Measurements from ENCODE around the gene RFTN1. TPM values are rescaled to one million over a fixed set of nuclear protein-coding genes. Genes with fewer than 3 reads are reported as not detected.

Gene RFTN1
- total RNA-seq, 1 donor from 2014 or later = 0.92 TPM

- H3K27ac ChIP-seq = no peak overlapping the region
- no peak overlapping the region for H3K27ac Mint-ChIP-seq
- H3K9me3 Mint-ChIP-seq = no peaks in the 10 kb centered on the region
- peak overlapping the region; percentile 35 for H2AFZ ChIP-seq (replicated peaks)
- H3K9me3 ChIP-seq (ENCODE audit: low read depth) = no peaks in the 10 kb centered on the region
- H3K4me3 ChIP-seq = no peak overlapping the region
- no peaks in the 10 kb centered on the region for H3K36me3 ChIP-seq
- TF ChIP-seq CTCF (IDR thresholded peaks at IDR 0.05) = no peak
- TF ChIP-seq EZH2phosphoT487 (IDR thresholded peaks at IDR 0.05) = no peak
- H3K4me1 Mint-ChIP-seq = peaks cover 23% of the 10 kb centered on the region
- peaks cover 7% of the 10 kb centered on the region for H3K27me3 Mint-ChIP-seq (ENCODE audit: insufficient read depth, low read depth)
- DNase-seq (ENCODE audit: low spot score) = no peak
- no peaks in the 10 kb centered on the region for H3K27me3 ChIP-seq
- H3K9ac ChIP-seq = no peak overlapping the region
- H3F3A ChIP-seq (ENCODE audit: low read depth) = peaks cover 33% of the 10 kb centered on the region
- peaks cover 13% of the 10 kb centered on the region for H3K4me1 ChIP-seq
- no peak overlapping the region for H3K4me2 ChIP-seq
- no peaks in the 10 kb centered on the region for H4K20me1 ChIP-seq (ENCODE audit: low read depth)
- H3K36me3 Mint-ChIP-seq = no peaks in the 10 kb centered on the region
- H3K4me3 Mint-ChIP-seq = no peak overlapping the region
- no peaks in the 10 kb centered on the region for H3K79me2 ChIP-seq (ENCODE audit: low read depth)
Measured at GRCh38 chr3:16538507-16538906, 25.0 kb upstream of the RFTN1 start.

- no peak overlapping the region for H3K27ac ChIP-seq
- Mint-ChIP-seq H3K4me3 (no peak overlapping the region), H3K36me3 (no peaks in the 10 kb centered on the region), H3K4me1 (peaks cover 28% of the 10 kb centered on the region), H3K27ac (peak overlapping the region; percentile 72), H3K27me3 (ENCODE audit: insufficient read depth, low read depth) (peaks cover 7% of the 10 kb centered on the region), H3K9me3 (no peaks in the 10 kb centered on the region)
- H3K36me3 ChIP-seq = no peaks in the 10 kb centered on the region
- no peak overlapping the region for H3K4me2 ChIP-seq
- H3K4me1 ChIP-seq = peaks cover 17% of the 10 kb centered on the region
- peak overlapping the region; percentile 71 for H2AFZ ChIP-seq (replicated peaks)
- H3K9ac ChIP-seq = no peak overlapping the region
- no peak overlapping the region for H3K4me3 ChIP-seq
- H3F3A ChIP-seq (ENCODE audit: low read depth) = peaks cover 35% of the 10 kb centered on the region
- H3K9me3 ChIP-seq (ENCODE audit: low read depth) = no peaks in the 10 kb centered on the region
- no peak for DNase-seq (ENCODE audit: low spot score)
- no peaks in the 10 kb centered on the region for H3K27me3 ChIP-seq
- no peaks in the 10 kb centered on the region for H3K79me2 ChIP-seq (ENCODE audit: low read depth)
- TF ChIP-seq EZH2phosphoT487 (IDR thresholded peaks at IDR 0.05) (no peak), CTCF (IDR thresholded peaks at IDR 0.05) (no peak), EZH2 (IDR thresholded peaks at IDR 0.05) (no peak)
- no peaks in the 10 kb centered on the region for H4K20me1 ChIP-seq (ENCODE audit: low read depth)
Measured at GRCh38 chr3:16536996-16537395, 23.5 kb upstream of the RFTN1 start.

GRCh38 chr3:16536344-16536663 lies 22.8 kb upstream of the RFTN1 start:
- Histone ChIP-seq H3K4me2 (no peak overlapping the region), H3K9me3 (ENCODE audit: low read depth) (no peaks in the 10 kb centered on the region), H3K4me1 (peaks cover 17% of the 10 kb centered on the region), H3K79me2 (ENCODE audit: low read depth) (no peaks in the 10 kb centered on the region), H3F3A (ENCODE audit: low read depth) (peaks cover 35% of the 10 kb centered on the region), H4K20me1 (ENCODE audit: low read depth) (no peaks in the 10 kb centered on the region), H3K9ac (no peak overlapping the region), H3K4me3 (no peak overlapping the region), H3K36me3 (no peaks in the 10 kb centered on the region), H3K27me3 (no peaks in the 10 kb centered on the region), H3K27ac (no peak overlapping the region), H2AFZ (replicated peaks) (peak overlapping the region; percentile 23)
- no peak for DNase-seq (ENCODE audit: low spot score)
- H3K27ac Mint-ChIP-seq = peak overlapping the region; percentile 64
- H3K27me3 Mint-ChIP-seq (ENCODE audit: insufficient read depth, low read depth) = peaks cover 7% of the 10 kb centered on the region
- TF ChIP-seq EZH2phosphoT487 (IDR thresholded peaks at IDR 0.05) (no peak), EZH2 (IDR thresholded peaks at IDR 0.05) (no peak), CTCF (IDR thresholded peaks at IDR 0.05) (no peak)
- peaks cover 28% of the 10 kb centered on the region for H3K4me1 Mint-ChIP-seq
- H3K36me3 Mint-ChIP-seq = no peaks in the 10 kb centered on the region
- H3K4me3 Mint-ChIP-seq = peak overlapping the region; percentile 12
- H3K9me3 Mint-ChIP-seq = no peaks in the 10 kb centered on the region
